ENCODE data around the gene SLITRK6.

DNA sequence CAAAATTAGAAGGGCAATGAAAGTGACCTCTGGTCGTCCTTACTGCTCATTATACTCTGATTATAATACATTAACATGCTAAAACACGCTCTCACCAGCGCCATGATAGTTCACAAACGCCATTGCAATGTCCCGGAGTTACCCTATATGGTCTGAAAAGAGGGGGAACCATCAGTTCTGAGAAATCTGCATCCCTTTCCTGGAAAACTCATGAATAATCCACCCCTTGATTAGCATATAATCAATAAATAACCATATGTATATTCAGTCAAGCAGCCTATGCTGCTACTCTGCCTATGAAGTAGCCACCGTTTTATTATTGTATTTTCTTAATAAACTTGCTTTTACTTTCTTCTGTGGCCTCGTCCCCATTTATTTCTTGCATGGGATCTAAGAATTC is 24.6 kb upstream of the SLITRK6 start:
- TF ChIP-seq POLR2AphosphoS5 (IDR thresholded peaks at IDR 0.05; ENCODE audit: borderline replicate concordance, low read depth, low read length) (no peak), EZH2 (IDR thresholded peaks at IDR 0.05) (no peak)

All from SK-N-MC (cell line).